Measurements from ENCODE around the gene RBM33. TPM values are rescaled to one million over a fixed set of nuclear protein-coding genes. Genes with fewer than 3 reads are reported as not detected.
A peak's percentile ranks its signal among the peaks of the same experiment; 100 is the strongest.

The RBM33 gene
- total and polyA plus RNA-seq, 10 donors = 9.7 to 109 (median 90.0) TPM

DNA sequence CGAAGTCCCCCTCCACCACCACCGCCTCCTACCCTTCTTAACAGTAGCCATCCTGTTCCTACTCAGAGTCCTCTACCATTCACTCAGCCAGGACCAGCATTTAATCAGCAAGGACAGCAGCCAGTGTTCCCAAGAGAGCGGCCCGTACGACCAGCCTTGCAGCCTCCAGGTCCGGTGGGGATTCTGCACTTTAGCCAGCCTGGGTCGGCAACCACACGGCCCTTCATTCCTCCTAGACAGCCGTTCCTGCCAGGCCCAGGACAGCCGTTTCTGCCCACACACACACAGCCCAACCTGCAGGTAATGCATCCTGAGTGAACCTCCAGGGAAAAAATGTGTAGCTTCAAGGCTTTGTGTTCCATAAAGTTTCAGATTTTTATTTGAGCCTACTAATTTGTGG, 93.6 kb downstream of the RBM33 start:
- Histone ChIP-seq H3K27me3 (replicated peaks in 1 of 7) (no peaks in the 10 kb centered on the region), H3K9me3 (no peaks in the 10 kb centered on the region), H3K4me3 (no peak overlapping the region), H3K36me3 (peaks cover 3 to 79% (median 45%) of the 10 kb centered on the region in 6 donors), H3K4me1 (peaks cover 0 to 56% (median 15%) of the 10 kb centered on the region in 6 donors), H3K27ac (no peak overlapping the region)
- no peak for DNase-seq
- TF ChIP-seq POLR2AphosphoS5 (IDR thresholded peaks at IDR 0.05) (no peak), CTCF (IDR thresholded peaks at IDR 0.05 in 8 of 11, conservative IDR thresholded peaks at IDR 0.05 in 3 of 11) (no peak), POLR2A (IDR thresholded peaks at IDR 0.05) (no peak)
- intact Hi-C loops (cut with DNase I; ENCODE audit: low total_unique reads) = loop anchor here (1.0 kb wide), 1 partner anchor 140 kb away; no protein-coding TSS in a partner anchor
- WGBS, 5 donors = 84 to 91% (median 87%) methylated on average over 10 of the region's 10 CpGs

- DNase-seq = peak; percentile 86
- no peaks in the 10 kb centered on the region for H3K9me3 ChIP-seq
- H3K27ac ChIP-seq = no peak overlapping the region
- 67 to 74% (median 71%) methylated on average over 13 of the region's 13 CpGs for WGBS, 5 donors
- no peak overlapping the region for H3K4me3 ChIP-seq
- TF ChIP-seq POLR2AphosphoS5 (IDR thresholded peaks at IDR 0.05) = peak in 1 of 3 donors; percentile 7
- TF ChIP-seq CTCF (IDR thresholded peaks at IDR 0.05 in 8 of 11, conservative IDR thresholded peaks at IDR 0.05 in 3 of 11) = peak; percentile 34 to 79 (median 65)
- no peak for TF ChIP-seq POLR2A (IDR thresholded peaks at IDR 0.05)
- H3K27me3 ChIP-seq (replicated peaks in 1 of 7) = no peaks in the 10 kb centered on the region
- peaks cover 0 to 53% (median 9%) of the 10 kb centered on the region in 6 donors for H3K4me1 ChIP-seq
- intact Hi-C loops (cut with DNase I; ENCODE audit: low total_unique reads) = loop anchor here (1.0 kb wide), 1 partner anchor 141 kb away; no protein-coding TSS in a partner anchor
- peaks cover 3 to 85% (median 51%) of the 10 kb centered on the region in 6 donors for H3K36me3 ChIP-seq
Observed at GRCh38 chr7:155738652-155739537, 94.4 kb downstream of the RBM33 start.

GRCh38 chr7:155739538-155740143, 95.2 kb downstream of the RBM33 start:
- intact Hi-C loops (cut with DNase I; ENCODE audit: low total_unique reads) = no loop called here
- WGBS, 5 donors = 78 to 91% (median 86%) methylated on average over 18 to 19 of the region's 19 CpGs
- no peaks in the 10 kb centered on the region for H3K27me3 ChIP-seq (replicated peaks in 1 of 7)
- no peak overlapping the region for H3K27ac ChIP-seq
- no peak for TF ChIP-seq CTCF (IDR thresholded peaks at IDR 0.05 in 8 of 11, conservative IDR thresholded peaks at IDR 0.05 in 3 of 11)
- TF ChIP-seq POLR2AphosphoS5 (IDR thresholded peaks at IDR 0.05) = peak in 1 of 3 donors; percentile 42
- no peak for TF ChIP-seq POLR2A (IDR thresholded peaks at IDR 0.05)
- H3K4me3 ChIP-seq = no peak overlapping the region
- H3K9me3 ChIP-seq = no peaks in the 10 kb centered on the region
- peaks cover 3 to 89% (median 56%) of the 10 kb centered on the region in 6 donors for H3K36me3 ChIP-seq
- peaks cover 0 to 46% (median 5%) of the 10 kb centered on the region in 6 donors for H3K4me1 ChIP-seq
- no peak for DNase-seq

DNA sequence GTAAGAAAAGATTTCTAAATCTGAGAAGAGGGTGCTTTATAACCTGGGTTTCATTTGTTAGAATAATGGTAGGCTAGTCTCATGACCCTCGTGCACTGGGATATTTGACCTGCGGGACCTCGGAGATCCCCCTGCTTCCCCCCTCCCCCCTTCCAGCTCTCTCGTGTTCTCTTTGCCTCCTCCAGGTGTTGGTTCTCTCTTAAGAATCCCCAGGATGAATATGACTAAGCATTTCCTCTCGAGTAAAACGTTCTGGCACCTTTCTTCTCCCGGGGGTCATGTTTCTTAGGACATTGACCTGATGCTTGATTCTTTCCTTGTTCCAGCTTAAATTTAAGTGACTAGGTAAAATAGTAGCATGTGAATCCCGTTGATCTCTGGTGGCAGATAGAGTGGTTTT, 96.6 kb downstream of the RBM33 start:
- Histone ChIP-seq H3K36me3 (peaks cover 3 to 94% (median 70%) of the 10 kb centered on the region in 6 donors), H3K4me3 (no peak overlapping the region), H3K27me3 (replicated peaks in 1 of 7) (no peaks in the 10 kb centered on the region), H3K27ac (peak overlapping the region in 4 of 8 donors; percentile 57 to 64 (median 60)), H3K4me1 (peaks cover 0 to 34% (median 5%) of the 10 kb centered on the region in 6 donors), H3K9me3 (no peaks in the 10 kb centered on the region)
- 55 to 68% (median 65%) methylated on average over 8 of the region's 8 CpGs for WGBS, 5 donors
- TF ChIP-seq POLR2AphosphoS5 (IDR thresholded peaks at IDR 0.05) = no peak
- no peak for DNase-seq
- intact Hi-C loops (cut with DNase I; ENCODE audit: low total_unique reads) = no loop called here
